Kidney (tissue), 14 donors: ENCODE measurements around the gene PDSS2. TPM values are rescaled to one million over a fixed set of nuclear protein-coding genes. Genes with fewer than 3 reads are reported as not detected.

Experiments
- DNase-seq, 5 donors: peaks; one replicate each; pipeline ENCODE4 v3.0.0-alpha.2; 2013 to 2020
- FAIRE-seq: peaks from 2 replicates; lab custom pipeline; 2012; peaks lifted over from hg19 to GRCh38; lab: Jason Lieb, UNC
- H3K27ac ChIP-seq, 2 donors: one replicate each; pipeline ENCODE4 v1.7.0; 2013; ENCODE audit warnings: low read depth in 2 of 2, low read length in 2 of 2, inconsistent platforms in 1 of 2
- H3K27me3 ChIP-seq: one replicate; pipeline ENCODE4 v1.7.1; 2013; ENCODE audit warnings: low read length, inconsistent platforms; ENCODE audit not compliant: control insufficient read depth, insufficient read depth
- H3K36me3 ChIP-seq, 3 donors: one replicate each; pipeline versions ENCODE4 v1.7.0 to v1.7.1; 2013; ENCODE audit warnings: low read length in 3 of 3, control low read depth in 1 of 3, inconsistent platforms in 1 of 3; ENCODE audit not compliant: insufficient read depth in 3 of 3, control insufficient read depth in 2 of 3
- H3K4me1 ChIP-seq, 3 donors: one replicate each; pipeline versions ENCODE4 v1.7.0 to v1.7.1; 2013; ENCODE audit warnings: low read length in 3 of 3, inconsistent platforms in 1 of 3, low read depth in 1 of 3; ENCODE audit not compliant: control insufficient read depth in 2 of 3, insufficient read depth in 2 of 3
- H3K4me3 ChIP-seq, 3 donors: one replicate each; pipeline versions ENCODE4 v1.7.0 to v1.8.1; 2013; ENCODE audit warnings: low read length in 3 of 3, control low read depth in 1 of 3, inconsistent platforms in 1 of 3
- H3K9ac ChIP-seq, 3 donors: one replicate each; pipeline versions ENCODE4 v1.7.0 to v1.7.1; 2013; ENCODE audit warnings: low read length in 3 of 3, control low read depth in 1 of 3, inconsistent platforms in 1 of 3
- H3K9me3 ChIP-seq, 3 donors: one replicate each; pipeline versions ENCODE4 v1.7.0 to v1.7.1; 2013; ENCODE audit warnings: low read length in 3 of 3, control low read depth in 1 of 3, inconsistent platforms in 1 of 3; ENCODE audit not compliant: control insufficient read depth in 2 of 3, insufficient read depth in 1 of 3
- CTCF ChIP-seq: IDR thresholded peaks from 3 replicates; pipeline ENCODE4 v1.5.1; 2012; ENCODE audit warnings: mild to moderate bottlenecking, moderate library complexity, borderline replicate concordance; ENCODE audit not compliant: insufficient read depth; ENCODE audit errors: extremely low read depth
- intact Hi-C: fragments of 100-400 bp; cut with DNase I; formaldehyde crosslinking; loops from one replicate; pipeline ENCODE4 v1.11.1; 2022
- polyA plus RNA-seq: library from polyadenylated mRNA; stranded (reverse); fragments of 350-450 nt; fragmentation: Illumina TruSeq; extraction: RNeasy Lipid Tissue Mini Kit (QIAGEN cat#74804); gene quantifications from one replicate; pipeline ENCODE4 v1.2.3, GENCODE V29; 2014; ENCODE audit warnings: low read depth, low replicate concordance; ENCODE audit not compliant: insufficient read depth
- total RNA-seq: library from RNA; stranded (reverse); fragmentation: NEBNext Ultra II Directional; extraction: Animal tissue kit (Norgen Biotek cat#: 25700); gene quantifications from one replicate; pipeline ENCODE4 v1.2.1, GENCODE V29; 2021
- donor health status: control.
- donor health status: control.
- donor health status: control.
- donor health status: control.
- donor health status: control.
- donor health status: DM: yes; HTN: yes; CAD: no.
- donor health status: Normal renal cell carcinoma (clear cell type).

The PDSS2 gene
- total and polyA plus RNA-seq, 2 donors from 2014 or later = 16.4 to 20.7 TPM

- H3K36me3 ChIP-seq = no peaks in the 10 kb centered on the region
- no peak for TF ChIP-seq CTCF
- H3K9me3 ChIP-seq = no peaks in the 10 kb centered on the region
- no peak overlapping the region for H3K27ac ChIP-seq
- H3K4me3 ChIP-seq = no peak overlapping the region
- no peak overlapping the region for H3K9ac ChIP-seq
- FAIRE-seq (no peak), DNase-seq (peak in 4 of 5 donors; percentile 62 to 89 (median 74))
- intact Hi-C loops = no loop called here
- no peaks in the 10 kb centered on the region for H3K27me3 ChIP-seq
- H3K4me1 ChIP-seq = peaks cover 4 to 6% (median 6%) of the 10 kb centered on the region in 3 donors
Observed at GRCh38 chr6:107154131-107154800, 305.1 kb downstream of the PDSS2 start.

DNA sequence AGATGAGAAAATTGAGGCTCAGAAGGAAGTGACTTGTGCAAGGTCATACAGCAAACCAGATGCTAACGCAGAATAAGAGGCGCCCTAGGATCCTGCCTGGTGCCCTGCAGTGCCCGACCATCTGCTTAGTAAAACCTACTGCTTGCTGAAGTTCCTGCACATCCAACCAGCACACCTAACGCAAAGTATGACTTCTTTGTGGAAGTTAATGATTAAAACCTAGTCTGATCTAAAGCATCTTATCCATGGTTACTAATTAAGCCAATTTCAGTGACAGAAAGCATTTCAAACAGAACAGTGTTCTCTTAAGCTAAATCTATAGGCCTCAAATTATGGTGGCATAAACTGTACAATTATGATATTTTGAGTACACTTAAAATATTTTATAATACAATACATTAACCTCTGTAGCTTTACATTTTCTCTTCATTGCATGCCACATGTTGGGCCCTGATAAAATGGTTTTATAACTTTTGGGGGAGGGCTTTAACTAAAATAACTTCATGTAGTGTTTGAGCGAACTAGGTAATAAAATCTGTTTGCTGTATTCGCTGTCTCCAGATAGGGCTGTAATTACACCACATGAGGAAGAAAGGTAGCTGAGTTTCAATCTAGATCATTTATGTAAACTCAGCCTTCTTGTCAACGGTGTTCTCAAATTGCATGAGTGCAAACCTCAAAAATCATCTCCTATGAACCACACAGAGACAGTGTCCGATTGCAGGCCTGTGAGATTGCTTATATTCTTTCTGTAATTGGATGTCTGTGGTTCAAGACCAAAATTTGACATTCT lies 306.5 kb downstream of the PDSS2 start:
- H3K27me3 ChIP-seq = no peaks in the 10 kb centered on the region
- peak; percentile 64 for FAIRE-seq
- peak in 4 of 5 donors; percentile 37 to 78 (median 60) for DNase-seq
- no peak overlapping the region for H3K4me3 ChIP-seq
- no peaks in the 10 kb centered on the region for H3K9me3 ChIP-seq
- peaks cover 4 to 6% (median 6%) of the 10 kb centered on the region in 3 donors for H3K4me1 ChIP-seq
- no peaks in the 10 kb centered on the region for H3K36me3 ChIP-seq
- no peak overlapping the region for H3K27ac ChIP-seq
- H3K9ac ChIP-seq = no peak overlapping the region
- no peak for TF ChIP-seq CTCF
- intact Hi-C loops = no loop called here

DNA sequence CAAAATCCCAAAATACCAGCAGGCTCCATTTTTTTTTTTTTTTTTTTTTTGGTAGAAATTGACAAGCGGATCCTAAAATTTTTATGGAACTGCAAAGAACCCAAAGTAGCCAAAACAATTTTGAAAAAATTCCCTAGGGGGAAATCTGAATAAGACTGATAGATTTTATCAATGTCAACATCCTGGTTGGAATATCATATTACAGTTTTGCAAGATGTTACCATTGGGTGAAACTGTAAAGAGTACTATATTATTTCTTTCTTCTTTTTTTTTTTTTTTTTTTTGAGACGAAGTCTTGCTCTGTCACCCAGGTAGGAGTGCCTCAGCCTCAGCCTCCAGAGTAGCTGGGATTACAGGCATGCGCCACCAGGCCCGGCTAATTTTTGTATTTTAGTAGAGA lies 314.7 kb downstream of the PDSS2 start:
- intact Hi-C loops = no loop called here
- no peak overlapping the region for H3K27ac ChIP-seq
- H3K4me3 ChIP-seq = no peak overlapping the region
- TF ChIP-seq CTCF = no peak
- H3K27me3 ChIP-seq = no peaks in the 10 kb centered on the region
- no peaks in the 10 kb centered on the region for H3K4me1 ChIP-seq
- FAIRE-seq (no peak), DNase-seq (no peak)
- H3K9ac ChIP-seq = no peak overlapping the region
- no peaks in the 10 kb centered on the region for H3K9me3 ChIP-seq
- no peaks in the 10 kb centered on the region for H3K36me3 ChIP-seq
